ENCODE measurements around the gene ANKHD1. TPM values are rescaled to one million over a fixed set of nuclear protein-coding genes. Genes with fewer than 3 reads are reported as not detected.

Gene ANKHD1
- total and polyA plus RNA-seq, 9 of the 15 experiments (the other 6 are each of a cell fraction or from before 2014, with no cell fraction given), result 38.9 to 138 (median 78.7) TPM

GRCh38 chr5:140400730-140401361 lies 787 bp upstream of the ANKHD1 start (continued):
- TF ChIP-seq ZNF561 (CRISPR knock-in tag; conservative IDR thresholded peaks at IDR 0.05), result no peak
- peak; percentile 85 for TF ChIP-seq ZNF766 (CRISPR knock-in tag; conservative IDR thresholded peaks at IDR 0.05)
- TF ChIP-seq ZBTB12 (CRISPR knock-in tag; IDR thresholded peaks at IDR 0.05), result no peak
- TF ChIP-seq ZNF584 (CRISPR knock-in tag; IDR thresholded peaks at IDR 0.05; ENCODE audit: low read depth), result no peak
- no peak for TF ChIP-seq ELF1 (tag; IDR thresholded peaks at IDR 0.05)
- no peak for TF ChIP-seq KAT8 (IDR thresholded peaks at IDR 0.05; ENCODE audit: low read depth)
- TF ChIP-seq ZSCAN29 (IDR thresholded peaks at IDR 0.05), result no peak
- no peak for TF ChIP-seq ZNF174 (CRISPR knock-in tag; IDR thresholded peaks at IDR 0.05)
- TF ChIP-seq NR3C1 (CRISPR knock-in tag; IDR thresholded peaks at IDR 0.05), result no peak
- TF ChIP-seq CHD4 (IDR thresholded peaks at IDR 0.05; ENCODE audit: insufficient read depth, insufficient replicate concordance, low read depth, low read length, poor library complexity, severe bottlenecking), result no peak
- peak; percentile 77; the same call in 1 of the 2 replicates for TF ChIP-seq ZFP91 (CRISPR knock-in tag; IDR thresholded peaks at IDR 0.05)
- no peak for TF ChIP-seq ZNF780A (CRISPR knock-in tag; IDR thresholded peaks at IDR 0.05)
- TF ChIP-seq ILF3 (IDR thresholded peaks at IDR 0.05; ENCODE audit: borderline replicate concordance), result no peak
- TF ChIP-seq ZKSCAN3 (CRISPR knock-in tag; IDR thresholded peaks at IDR 0.05), result no peak
- no peak for TF ChIP-seq MEF2A (IDR thresholded peaks at IDR 0.05; ENCODE audit: control insufficient read depth, low read depth, low read length)
- TF ChIP-seq E2F5 (CRISPR knock-in tag; IDR thresholded peaks at IDR 0.05), result peak; percentile 81; the same call in 1 of the 2 replicates
- TF ChIP-seq, protein P1, sequence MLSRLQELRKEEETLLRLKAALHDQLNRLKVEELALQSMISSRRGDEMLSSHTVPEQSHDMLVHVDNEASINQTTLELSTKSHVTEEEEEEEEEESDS (CRISPR knock-in tag; IDR thresholded peaks at IDR 0.05), result no peak
- TF ChIP-seq SREBF1 (IDR thresholded peaks at IDR 0.05; ENCODE audit: borderline replicate concordance, low read depth, low read length), result no peak; the same call in 1 of the 2 replicates
- no peak for TF ChIP-seq MCM5 (IDR thresholded peaks at IDR 0.05; ENCODE audit: low read depth)
- no peak for TF ChIP-seq HMBOX1 (IDR thresholded peaks at IDR 0.05)
- TF ChIP-seq MITF (IDR thresholded peaks at IDR 0.05), result no peak
- TF ChIP-seq SETDB1 (IDR thresholded peaks at IDR 0.05; ENCODE audit: low read length), result no peak
- TF ChIP-seq PHTF2 (CRISPR knock-in tag; IDR thresholded peaks at IDR 0.05), result no peak
